GM21423 (cell line): ENCODE data around the gene ADCY5.

Source experiments
- ATAC-seq: cut with Tn5 transposase; IDR thresholded peaks from one replicate; pipeline ENCODE4 v1.9.1; 2021; ENCODE audit warnings: mild to moderate bottlenecking, moderate library complexity; ENCODE audit not compliant: unreplicated experiment

The ADCY5 gene

GRCh38 chr3:123292321-123293310, 156.3 kb downstream of the ADCY5 start:
- no peak for ATAC-seq

- ATAC-seq, result no peak
Observed at GRCh38 chr3:123291404-123291803, 157.5 kb downstream of the ADCY5 start.

GRCh38 chr3:123290962-123291361, 157.9 kb downstream of the ADCY5 start:
- no peak for ATAC-seq

GRCh38 chr3:123290107-123290930, 158.6 kb downstream of the ADCY5 start:
- no peak for ATAC-seq

GRCh38 chr3:123289391-123290106, 159.3 kb downstream of the ADCY5 start:
- ATAC-seq, result no peak

GRCh38 chr3:123287962-123288302, 161.0 kb downstream of the ADCY5 start:
- ATAC-seq, result no peak

GRCh38 chr3:123287051-123287961, 161.6 kb downstream of the ADCY5 start:
- ATAC-seq, result no peak

- ATAC-seq, result peak; percentile 60
Observed at GRCh38 chr3:123286308-123287023, 162.4 kb downstream of the ADCY5 start.

- ATAC-seq, result no peak
Observed at GRCh38 chr3:123285931-123286307, 163.0 kb downstream of the ADCY5 start.

GRCh38 chr3:123285479-123285878, 163.4 kb downstream of the ADCY5 start:
- ATAC-seq, result no peak

GRCh38 chr3:123285066-123285465, 163.8 kb downstream of the ADCY5 start:
- no peak for ATAC-seq

- ATAC-seq, result no peak
Observed at GRCh38 chr3:123284399-123285010, 164.4 kb downstream of the ADCY5 start.

GRCh38 chr3:123283657-123284398, 165.1 kb downstream of the ADCY5 start:
- ATAC-seq, result no peak

GRCh38 chr3:123283074-123283473, 165.8 kb downstream of the ADCY5 start:
- ATAC-seq, result no peak

GRCh38 chr3:123282461-123282860, 166.4 kb downstream of the ADCY5 start:
- ATAC-seq, result no peak

GRCh38 chr3:123281929-123282328, 167.0 kb downstream of the ADCY5 start:
- ATAC-seq, result no peak

GRCh38 chr3:123281406-123281805, 167.5 kb downstream of the ADCY5 start:
- no peak for ATAC-seq

- no peak for ATAC-seq
Observed at GRCh38 chr3:123279121-123279520, 169.8 kb downstream of the ADCY5 start.
